Endothelial cell of umbilical vein (primary cell): ENCODE data around the gene SLC18B1.
"Not testable (repeated sequence)": the region's sequence is repeated elsewhere in the genome, so short reads cannot be mapped to it uniquely, and the experiment has no call there.

ENCODE experiments used
- CTCF ChIP-seq, 2 donors: IDR thresholded peaks; 1 replicate in 1 of 2; 2 replicates in 1 of 2; pipeline ENCODE4 v1.5.1; 2011; ENCODE audit warnings: low read length in 2 of 2, mild to moderate bottlenecking in 2 of 2, moderate library complexity in 2 of 2, control low read depth in 1 of 2, inconsistent platforms in 1 of 2, low read depth in 1 of 2; ENCODE audit not compliant: insufficient read depth in 1 of 2; ENCODE audit errors: extremely low read depth in 1 of 2
- FOS ChIP-seq: IDR thresholded peaks from 2 replicates; pipeline ENCODE4 v1.6.1; 2011; ENCODE audit warnings: mild to moderate bottlenecking, low read length, moderate library complexity, borderline replicate concordance; ENCODE audit not compliant: insufficient read depth
- JUN ChIP-seq: IDR thresholded peaks from 2 replicates; pipeline ENCODE4 v1.6.1; 2011; ENCODE audit warnings: borderline replicate concordance, low read depth; ENCODE audit not compliant: insufficient read length, insufficient read depth
- MAX ChIP-seq: IDR thresholded peaks from 2 replicates; pipeline ENCODE4 v1.6.1; 2011; ENCODE audit not compliant: insufficient read depth, insufficient read length
- MYC ChIP-seq: IDR thresholded peaks from one replicate; pipeline ENCODE4 v1.6.1; 2011; ENCODE audit warnings: mild to moderate bottlenecking, low read depth, low read length
- POLR2A ChIP-seq: IDR thresholded peaks from 2 replicates; pipeline ENCODE4 v1.6.1; 2012; ENCODE audit warnings: low read depth, mild to moderate bottlenecking, control low read depth, low read length

GRCh38 chr6:132777881-132778280 is 20.6 kb downstream of the SLC18B1 start:
- not testable (repeated sequence) for TF ChIP-seq CTCF (IDR thresholded peaks at IDR 0.05; ENCODE audit: extremely low read depth in 1 of 2, insufficient read depth in 1 of 2, low read depth in 1 of 2, low read length in 2 of 2); POLR2A; JUN; MAX; FOS; MYC
